HepG2 (cell line): ENCODE results near the gene FNDC3B. TPM values are rescaled to one million over a fixed set of nuclear protein-coding genes. Genes with fewer than 3 reads are reported as not detected.
A peak's percentile ranks its signal among the peaks of the same experiment; 100 is the strongest.

Source experiments
- CBX1 ChIP-seq: IDR thresholded peaks from one replicate; pipeline ENCODE4 v1.6.1; 2016; ENCODE audit warnings: antibody characterized with exemption, low read depth
- CENPT ChIP-seq: sonication (generic); formaldehyde crosslinking; IDR thresholded peaks from 2 replicates; pipeline ENCODE4 v1.8.0; 2022; ENCODE audit warnings: low read depth, mild to moderate bottlenecking, moderate library complexity, missing genetic modification reagents
- GATA4 ChIP-seq: sonication (generic); IDR thresholded peaks from 2 replicates; pipeline ENCODE4 v1.6.1; 2016; ENCODE audit warnings: antibody characterized with exemption, low read depth, borderline replicate concordance
- GFI1 ChIP-seq: sonication (generic); formaldehyde crosslinking; IDR thresholded peaks from 2 replicates; pipeline ENCODE4 v1.5.0; 2020; ENCODE audit warnings: missing genetic modification reagents, mild to moderate bottlenecking, borderline replicate concordance
- HES4 ChIP-seq: sonication (generic); formaldehyde crosslinking; IDR thresholded peaks from 2 replicates; pipeline ENCODE4 v1.9.0; 2021; ENCODE audit warnings: mild to moderate bottlenecking, missing genetic modification reagents, borderline replicate concordance
- HHEX ChIP-seq: IDR thresholded peaks from 2 replicates; pipeline ENCODE4 v1.6.1; 2016; ENCODE audit warnings: control low read depth
- IRF2 ChIP-seq: IDR thresholded peaks from 2 replicates; pipeline ENCODE4 v1.6.1; 2018; ENCODE audit warnings: missing genetic modification reagents, missing compliant biosample characterization
- KDM5B ChIP-seq: sonication (generic); formaldehyde crosslinking; IDR thresholded peaks from 2 replicates; pipeline ENCODE4 v1.4.0; 2020; ENCODE audit warnings: missing genetic modification reagents, mild to moderate bottlenecking, borderline replicate concordance
- PHB2 ChIP-seq: fragments of 450-650 bp; IDR thresholded peaks from 2 replicates; pipeline ENCODE4 v1.6.1; 2018; ENCODE audit not compliant: partially characterized antibody
- RBM22 ChIP-seq: fragments of 200-400 bp; formaldehyde crosslinking; optimal IDR thresholded peaks from 2 replicates; pipeline ENCODE3; 2017; ENCODE audit warnings: mild to moderate bottlenecking, low read length, moderate library complexity
- RCOR2 ChIP-seq: IDR thresholded peaks from 2 replicates; pipeline ENCODE4 v1.6.1; 2016; ENCODE audit warnings: missing biosample characterization, missing genetic modification reagents
- SP140L ChIP-seq: sonication (generic); formaldehyde crosslinking; IDR thresholded peaks from 2 replicates; pipeline ENCODE4 v1.4.0; 2020; ENCODE audit warnings: missing genetic modification reagents, borderline replicate concordance
- TOE1 ChIP-seq: sonication (generic); formaldehyde crosslinking; IDR thresholded peaks from 2 replicates; pipeline ENCODE4 v1.4.0; 2020; ENCODE audit warnings: mild to moderate bottlenecking, missing genetic modification reagents
- ZC3H4 ChIP-seq: sonication (generic); formaldehyde crosslinking; IDR thresholded peaks from 2 replicates; pipeline ENCODE4 v1.4.0; 2020; ENCODE audit warnings: missing genetic modification reagents, borderline replicate concordance
- ZFP90 ChIP-seq: sonication (generic); formaldehyde crosslinking; IDR thresholded peaks from 2 replicates; pipeline ENCODE4 v1.8.0; 2022; ENCODE audit warnings: missing genetic modification reagents, mild to moderate bottlenecking, inconsistent platforms, borderline replicate concordance
- ZNF225 ChIP-seq: sonication (generic); formaldehyde crosslinking; IDR thresholded peaks from 2 replicates; pipeline ENCODE4 v1.4.0; 2020; ENCODE audit warnings: mild to moderate bottlenecking, missing genetic modification reagents
- ZNF282 ChIP-seq: fragments of 450-650 bp; IDR thresholded peaks from 2 replicates; pipeline ENCODE4 v1.6.1; 2018; ENCODE audit not compliant: partially characterized antibody
- ZNF616 ChIP-seq: sonication (generic); formaldehyde crosslinking; IDR thresholded peaks from 2 replicates; pipeline ENCODE4 v1.5.0; 2020; ENCODE audit warnings: low read depth, mild to moderate bottlenecking, missing genetic modification reagents
- ZNF790 ChIP-seq: sonication (generic); formaldehyde crosslinking; IDR thresholded peaks from 2 replicates; pipeline ENCODE4 v1.8.0; 2022; ENCODE audit warnings: missing genetic modification reagents, mild to moderate bottlenecking, borderline replicate concordance
- ZNF883 ChIP-seq: sonication (generic); formaldehyde crosslinking; IDR thresholded peaks from 2 replicates; pipeline ENCODE4 v1.5.1; 2020; ENCODE audit warnings: mild to moderate bottlenecking, missing genetic modification reagents; ENCODE audit errors: not compliant biosample characterization
- polyA plus RNA-seq, 8 experiments: library from polyadenylated mRNA; depleted of rRNA in 3 of 8; stranded (reverse) in 7 of 8; unstranded in 1 of 8; fragments of >200 nt; fragmentation: Illumina TruSeq in 4 of 8; extraction: Trizol in 4 of 8; gene quantifications; 2 replicates each; pipeline versions ENCODE4 v1.2.1 to v1.2.3, GENCODE V29; 2011 to 2016; ENCODE audit warnings: low read depth in 4 of 8, missing spikeins in 1 of 8, mixed read lengths in 1 of 8; ENCODE audit not compliant: insufficient read depth in 1 of 8
- total RNA-seq, 5 experiments: library from RNA; depleted of rRNA; stranded (reverse); fragments of >200 nt; fragmentation: Illumina TruSeq; extraction: Trizol; gene quantifications; 2 replicates each; pipeline ENCODE4 v1.2.3, GENCODE V29; 2016; ENCODE audit warnings: low read depth in 1 of 5
- TF ChIP-seq, protein P1 (sequence below): sonication (generic); formaldehyde crosslinking; IDR thresholded peaks from 2 replicates; pipeline ENCODE4 v1.5.0; 2020; ENCODE audit warnings: mild to moderate bottlenecking, missing genetic modification reagents
- TF ChIP-seq, protein P2 (sequence below): IDR thresholded peaks from 2 replicates; pipeline ENCODE4 v1.6.1; 2016; ENCODE audit warnings: low read depth, control low read depth
- TF ChIP-seq, protein P3 (sequence below): IDR thresholded peaks from 2 replicates; pipeline ENCODE4 v1.6.1; 2016; ENCODE audit warnings: missing compliant biosample characterization, missing genetic modification reagents, borderline replicate concordance
- TF ChIP-seq, protein P4 (sequence below): IDR thresholded peaks from 2 replicates; pipeline ENCODE4 v1.6.1; 2016; ENCODE audit warnings: missing biosample characterization, missing genetic modification reagents, low read depth

FNDC3B gene
- total and polyA plus RNA-seq, 2 of the 13 experiments (the other 11 are each of a cell fraction or from before 2014, with no cell fraction given): 74.8 to 103 TPM

DNA sequence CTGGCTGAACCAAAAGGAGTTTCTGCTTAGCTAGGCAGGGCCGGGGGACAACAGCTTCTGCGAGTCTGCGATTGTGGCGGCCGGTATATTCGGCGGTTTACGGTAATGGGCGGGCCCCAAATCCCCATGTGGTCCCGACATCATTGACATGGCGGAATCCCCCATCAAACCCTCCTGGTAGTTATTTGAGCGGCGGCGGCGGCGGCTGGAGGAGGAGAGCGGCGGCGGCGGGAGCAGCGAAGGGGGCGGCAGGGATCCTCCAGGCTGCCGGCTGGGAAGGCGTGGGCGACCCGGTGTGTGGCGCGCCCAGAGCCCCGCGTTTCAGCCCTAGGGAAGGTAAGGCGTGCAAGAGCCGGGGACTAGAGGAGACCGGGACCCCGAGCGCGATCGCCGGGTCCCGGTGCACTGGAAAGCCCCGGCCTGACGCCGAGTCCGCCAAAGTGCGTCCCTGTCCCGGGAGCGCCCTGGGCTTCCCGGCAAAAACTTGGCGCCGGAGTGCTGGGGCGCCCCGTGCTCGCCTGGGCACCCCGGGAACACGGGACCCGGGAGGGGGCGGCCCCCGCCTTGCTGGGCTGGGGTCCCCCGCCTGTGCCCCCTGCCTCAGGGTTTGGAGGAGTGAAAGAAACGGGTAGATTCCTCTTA, at the start of gene FNDC3B (continued):
- TF ChIP-seq ZNF790 (CRISPR knock-in tag): no peak
- TF ChIP-seq CBX1: peak; percentile 54
- no peak for TF ChIP-seq CENPT
- no peak for TF ChIP-seq ZNF282
- peak; percentile 71 for TF ChIP-seq GFI1 (CRISPR knock-in tag)
- TF ChIP-seq HES4 (CRISPR knock-in tag): peak; percentile 68; the same call in 1 of the 2 replicates
- TF ChIP-seq KDM5B: no peak; the same call in 1 of the 2 replicates
- no peak for TF ChIP-seq PHB2
- no peak for TF ChIP-seq ZFP90
- no peak for TF ChIP-seq HHEX (CRISPR knock-in tag)
- TF ChIP-seq, protein P1, sequence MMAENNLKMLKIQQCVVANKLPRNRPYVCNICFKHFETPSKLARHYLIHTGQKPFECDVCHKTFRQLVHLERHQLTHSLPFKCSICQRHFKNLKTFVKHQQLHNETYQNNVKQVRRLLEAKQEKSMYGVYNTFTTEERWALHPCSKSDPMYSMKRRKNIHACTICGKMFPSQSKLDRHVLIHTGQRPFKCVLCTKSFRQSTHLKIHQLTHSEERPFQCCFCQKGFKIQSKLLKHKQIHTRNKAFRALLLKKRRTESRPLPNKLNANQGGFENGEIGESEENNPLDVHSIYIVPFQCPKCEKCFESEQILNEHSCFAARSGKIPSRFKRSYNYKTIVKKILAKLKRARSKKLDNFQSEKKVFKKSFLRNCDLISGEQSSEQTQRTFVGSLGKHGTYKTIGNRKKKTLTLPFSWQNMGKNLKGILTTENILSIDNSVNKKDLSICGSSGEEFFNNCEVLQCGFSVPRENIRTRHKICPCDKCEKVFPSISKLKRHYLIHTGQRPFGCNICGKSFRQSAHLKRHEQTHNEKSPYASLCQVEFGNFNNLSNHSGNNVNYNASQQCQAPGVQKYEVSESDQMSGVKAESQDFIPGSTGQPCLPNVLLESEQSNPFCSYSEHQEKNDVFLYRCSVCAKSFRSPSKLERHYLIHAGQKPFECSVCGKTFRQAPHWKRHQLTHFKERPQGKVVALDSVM: peak; percentile 43; the same call in 1 of the 2 replicates
- TF ChIP-seq ZNF616 (CRISPR knock-in tag): 0 out of 2 replicates have a peak, but pooled peaks have one; percentile 76
- TF ChIP-seq ZC3H4 (CRISPR knock-in tag): no peak; the same call in 1 of the 2 replicates
- TF ChIP-seq ZNF225 (CRISPR knock-in tag): no peak
- TF ChIP-seq GATA4: 0 out of 2 replicates have a peak, but pooled peaks have one; percentile 63
- no peak for TF ChIP-seq ZNF883 (CRISPR knock-in tag)
- TF ChIP-seq TOE1: no peak; the same call in 1 of the 2 replicates
- no peak for TF ChIP-seq RBM22
- TF ChIP-seq, protein P2, sequence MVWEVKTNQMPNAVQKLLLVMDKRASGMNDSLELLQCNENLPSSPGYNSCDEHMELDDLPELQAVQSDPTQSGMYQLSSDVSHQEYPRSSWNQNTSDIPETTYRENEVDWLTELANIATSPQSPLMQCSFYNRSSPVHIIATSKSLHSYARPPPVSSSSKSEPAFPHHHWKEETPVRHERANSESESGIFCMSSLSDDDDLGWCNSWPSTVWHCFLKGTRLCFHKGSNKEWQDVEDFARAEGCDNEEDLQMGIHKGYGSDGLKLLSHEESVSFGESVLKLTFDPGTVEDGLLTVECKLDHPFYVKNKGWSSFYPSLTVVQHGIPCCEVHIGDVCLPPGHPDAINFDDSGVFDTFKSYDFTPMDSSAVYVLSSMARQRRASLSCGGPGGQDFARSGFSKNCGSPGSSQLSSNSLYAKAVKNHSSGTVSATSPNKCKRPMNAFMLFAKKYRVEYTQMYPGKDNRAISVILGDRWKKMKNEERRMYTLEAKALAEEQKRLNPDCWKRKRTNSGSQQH (CRISPR knock-in tag): peak; percentile 88; the same call in 1 of the 2 replicates
- TF ChIP-seq SP140L (CRISPR knock-in tag): no peak
- TF ChIP-seq RCOR2 (CRISPR knock-in tag): no peak
- peak; percentile 57 for TF ChIP-seq IRF2 (CRISPR knock-in tag)
- TF ChIP-seq, protein P3, sequence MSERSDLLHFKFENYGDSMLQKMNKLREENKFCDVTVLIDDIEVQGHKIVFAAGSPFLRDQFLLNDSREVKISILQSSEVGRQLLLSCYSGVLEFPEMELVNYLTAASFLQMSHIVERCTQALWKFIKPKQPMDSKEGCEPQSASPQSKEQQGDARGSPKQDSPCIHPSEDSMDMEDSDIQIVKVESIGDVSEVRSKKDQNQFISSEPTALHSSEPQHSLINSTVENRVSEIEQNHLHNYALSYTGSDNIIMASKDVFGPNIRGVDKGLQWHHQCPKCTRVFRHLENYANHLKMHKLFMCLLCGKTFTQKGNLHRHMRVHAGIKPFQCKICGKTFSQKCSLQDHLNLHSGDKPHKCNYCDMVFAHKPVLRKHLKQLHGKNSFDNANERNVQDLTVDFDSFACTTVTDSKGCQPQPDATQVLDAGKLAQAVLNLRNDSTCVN: no peak; the same call in 1 of the 2 replicates
- TF ChIP-seq, protein P4, sequence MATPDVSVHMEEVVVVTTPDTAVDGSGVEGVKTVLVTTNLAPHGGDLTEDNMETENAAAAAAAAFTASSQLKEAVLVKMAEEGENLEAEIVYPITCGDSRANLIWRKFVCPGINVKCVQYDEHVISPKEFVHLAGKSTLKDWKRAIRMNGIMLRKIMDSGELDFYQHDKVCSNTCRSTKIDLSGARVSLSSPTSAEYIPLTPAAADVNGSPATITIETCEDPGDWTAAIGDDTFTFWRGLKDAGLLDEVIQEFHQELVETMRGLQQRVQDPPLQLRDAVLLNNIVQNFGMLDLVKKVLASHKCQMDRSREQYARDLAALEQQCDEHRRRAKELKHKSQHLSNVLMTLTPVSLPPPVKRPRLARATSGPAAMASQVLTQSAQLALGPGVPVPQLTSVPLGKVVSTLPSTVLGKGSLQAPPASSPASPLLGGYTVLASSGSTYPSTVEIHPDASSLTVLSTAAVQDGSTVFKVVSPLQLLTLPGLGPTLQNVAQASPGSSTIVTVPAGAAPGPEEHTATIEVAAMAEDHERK (CRISPR knock-in tag): no peak
